Loucy (cell line): ENCODE results near the gene CD44.

Experiments used
- CTCF ChIP-seq: fragments of 200-600 bp; sonication (generic); conservative IDR thresholded peaks from 2 replicates; pipeline ENCODE4 v1.5.1; 2014; ENCODE audit warnings: mild to moderate bottlenecking, antibody characterized with exemption, low read length
- EZH2phosphoT487 ChIP-seq: fragments of 200-600 bp; IDR thresholded peaks from 2 replicates; pipeline ENCODE4 v1.6.1; 2018; ENCODE audit warnings: antibody characterized with exemption, mild to moderate bottlenecking, moderate library complexity, borderline replicate concordance

GRCh38 chr11:35245056-35245455, 106.1 kb downstream of the CD44 start:
- TF ChIP-seq CTCF (no peak), EZH2phosphoT487 (no peak)
